Measurements from ENCODE around the gene ZBTB2.
A peak's percentile ranks its signal among the peaks of the same experiment; 100 is the strongest.

Gene ZBTB2

GRCh38 chr6:151323791-151324487 is 67.4 kb downstream of the ZBTB2 start:
- peak; percentile 73 for DNase-seq
- H3K27ac ChIP-seq = no peak overlapping the region; the same call in 1 of the 2 replicates
- TF ChIP-seq CTCF (IDR thresholded peaks at IDR 0.05; ENCODE audit: low read depth, low read length) = peak; percentile 97
- H3K9me3 ChIP-seq (ENCODE audit: severe bottlenecking) = peaks cover 2% of the 10 kb centered on the region
- no peak overlapping the region for H3K4me3 ChIP-seq (ENCODE audit: low read depth, low read length)
- no peaks in the 10 kb centered on the region for H3K36me3 ChIP-seq
- no peaks in the 10 kb centered on the region for H3K27me3 ChIP-seq (ENCODE audit: insufficient read depth, low read depth, severe bottlenecking)

DNA sequence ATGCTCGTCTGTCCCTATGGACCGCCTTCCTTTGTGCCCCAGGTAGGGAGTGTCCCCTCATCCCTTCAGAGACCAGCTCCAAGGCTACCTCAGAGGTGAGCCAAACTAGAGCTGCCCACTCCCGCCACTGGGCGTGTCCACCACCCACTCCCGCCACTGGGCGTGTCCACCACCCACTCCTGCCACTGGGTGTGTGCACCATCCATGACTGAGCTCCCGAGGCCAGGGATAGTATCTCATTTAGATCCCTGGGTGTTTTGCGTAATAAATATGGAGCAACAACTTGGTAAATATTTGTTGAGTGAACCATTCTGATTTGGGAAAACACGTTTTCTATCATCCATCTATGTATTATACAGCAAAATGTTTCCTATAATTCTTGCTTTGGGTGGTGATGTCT is 68.8 kb downstream of the ZBTB2 start:
- no peaks in the 10 kb centered on the region for H3K27me3 ChIP-seq (ENCODE audit: insufficient read depth, low read depth, severe bottlenecking)
- H3K27ac ChIP-seq = no peak overlapping the region
- peaks cover 2% of the 10 kb centered on the region for H3K9me3 ChIP-seq (ENCODE audit: severe bottlenecking)
- H3K4me3 ChIP-seq (ENCODE audit: low read depth, low read length) = no peak overlapping the region
- no peak for DNase-seq
- no peaks in the 10 kb centered on the region for H3K36me3 ChIP-seq
- no peak for TF ChIP-seq CTCF (IDR thresholded peaks at IDR 0.05; ENCODE audit: low read depth, low read length)

GRCh38 chr6:151321438-151321837 is 69.9 kb downstream of the ZBTB2 start:
- Histone ChIP-seq H3K27ac (no peak overlapping the region), H3K9me3 (ENCODE audit: severe bottlenecking) (peaks cover 2% of the 10 kb centered on the region), H3K36me3 (no peaks in the 10 kb centered on the region), H3K27me3 (ENCODE audit: insufficient read depth, low read depth, severe bottlenecking) (no peaks in the 10 kb centered on the region), H3K4me3 (ENCODE audit: low read depth, low read length) (no peak overlapping the region)
- DNase-seq = no peak
- no peak for TF ChIP-seq CTCF (IDR thresholded peaks at IDR 0.05; ENCODE audit: low read depth, low read length)

DNA sequence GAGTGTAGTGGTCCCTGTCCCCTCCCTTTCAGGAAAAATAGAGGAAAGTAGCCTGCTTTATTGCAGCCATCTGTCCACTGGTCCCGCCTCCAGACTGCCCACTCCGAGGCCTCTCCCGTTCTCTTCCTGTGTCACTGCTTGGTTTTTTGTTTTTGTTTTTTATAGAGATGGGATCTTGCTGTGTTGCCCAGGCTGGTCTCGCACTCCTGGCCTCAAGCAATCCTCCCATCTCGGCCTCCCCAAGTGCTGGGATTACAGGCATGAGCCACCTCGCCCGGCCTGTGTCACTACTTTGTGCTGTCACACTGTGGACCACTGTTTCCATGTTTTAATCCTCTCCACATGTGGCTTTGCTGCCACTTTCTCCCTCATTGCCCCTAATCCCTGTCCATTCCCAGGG is 71.2 kb downstream of the ZBTB2 start:
- TF ChIP-seq CTCF (IDR thresholded peaks at IDR 0.05; ENCODE audit: low read depth, low read length) = no peak
- DNase-seq = no peak
- no peaks in the 10 kb centered on the region for H3K36me3 ChIP-seq
- no peaks in the 10 kb centered on the region for H3K27me3 ChIP-seq (ENCODE audit: insufficient read depth, low read depth, severe bottlenecking)
- H3K9me3 ChIP-seq (ENCODE audit: severe bottlenecking) = peaks cover 2% of the 10 kb centered on the region
- H3K27ac ChIP-seq = no peak overlapping the region
- no peak overlapping the region for H3K4me3 ChIP-seq (ENCODE audit: low read depth, low read length)

- TF ChIP-seq CTCF (IDR thresholded peaks at IDR 0.05; ENCODE audit: low read depth, low read length) = no peak
- H3K9me3 ChIP-seq (ENCODE audit: severe bottlenecking) = peaks cover 2% of the 10 kb centered on the region
- no peak overlapping the region for H3K4me3 ChIP-seq (ENCODE audit: low read depth, low read length)
- no peaks in the 10 kb centered on the region for H3K27me3 ChIP-seq (ENCODE audit: insufficient read depth, low read depth, severe bottlenecking)
- no peaks in the 10 kb centered on the region for H3K36me3 ChIP-seq
- no peak overlapping the region for H3K27ac ChIP-seq
- DNase-seq = no peak
Observed at GRCh38 chr6:151317995-151318365, 73.4 kb downstream of the ZBTB2 start.
